SU-DHL-6 (cell line): Measurements from ENCODE around the gene LTA4H.

Experiments used
- EZH2phosphoT487 ChIP-seq: fragments of 200-600 bp; sonication (generic), shearing (Covaris generic); conservative IDR thresholded peaks from 2 replicates; pipeline ENCODE4 v1.6.1; 2018; ENCODE audit warnings: mild to moderate bottlenecking, antibody characterized with exemption, low read length, moderate library complexity, mixed read lengths
- TF ChIP-seq, protein P1 (sequence below): fragments of 200-600 bp; sonication (generic); IDR thresholded peaks from one replicate; pipeline ENCODE4 v1.5.1; 2017; ENCODE audit warnings: antibody characterized with exemption, mild to moderate bottlenecking, low read length, moderate library complexity; ENCODE audit not compliant: insufficient read depth, poor library complexity, severe bottlenecking

DNA sequence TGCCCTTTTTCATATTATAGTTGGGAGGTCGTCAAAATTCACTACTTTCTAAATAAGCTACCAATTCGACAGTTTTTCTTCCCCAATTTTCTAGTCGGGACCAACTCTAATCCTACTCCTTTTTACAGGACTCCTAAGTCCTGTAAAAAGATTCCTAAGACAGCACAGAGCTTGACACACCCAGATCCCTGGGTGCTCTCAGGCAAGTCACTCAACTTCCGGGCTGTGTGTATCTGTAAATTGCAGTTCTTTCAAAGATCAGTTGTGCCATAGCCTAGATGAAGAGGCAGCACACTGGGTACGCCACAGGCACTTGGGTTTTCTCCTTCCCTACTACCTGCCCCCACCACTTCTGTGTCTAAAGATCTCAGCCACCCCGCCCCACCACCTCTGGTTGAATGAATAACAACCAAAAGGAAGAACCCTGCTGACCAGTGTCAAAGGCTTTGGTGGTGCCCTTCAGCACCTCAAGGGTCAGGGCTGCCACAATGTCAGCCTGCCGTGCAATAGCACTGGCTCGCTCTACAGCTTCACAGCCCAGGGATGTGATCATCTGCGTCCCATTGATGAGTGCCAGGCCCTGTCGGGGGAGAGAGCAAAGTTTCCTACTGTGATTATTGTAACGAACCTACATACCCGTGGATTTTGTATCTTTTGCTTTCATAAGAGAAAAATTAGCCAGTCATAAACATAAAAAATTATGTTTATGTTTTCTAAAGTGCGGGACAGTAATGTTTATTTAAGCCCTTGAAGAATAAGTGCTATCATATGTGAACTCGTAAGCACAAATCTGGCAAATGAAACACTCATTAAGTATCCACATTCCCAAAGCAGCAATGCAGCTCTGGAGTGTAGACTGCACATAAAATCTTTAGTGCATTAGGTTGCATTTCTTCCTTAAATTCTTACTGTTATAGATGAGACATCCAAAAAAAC is 48.5 kb downstream of the LTA4H start:
- TF ChIP-seq EZH2phosphoT487, result no peak
- TF ChIP-seq, protein P1, sequence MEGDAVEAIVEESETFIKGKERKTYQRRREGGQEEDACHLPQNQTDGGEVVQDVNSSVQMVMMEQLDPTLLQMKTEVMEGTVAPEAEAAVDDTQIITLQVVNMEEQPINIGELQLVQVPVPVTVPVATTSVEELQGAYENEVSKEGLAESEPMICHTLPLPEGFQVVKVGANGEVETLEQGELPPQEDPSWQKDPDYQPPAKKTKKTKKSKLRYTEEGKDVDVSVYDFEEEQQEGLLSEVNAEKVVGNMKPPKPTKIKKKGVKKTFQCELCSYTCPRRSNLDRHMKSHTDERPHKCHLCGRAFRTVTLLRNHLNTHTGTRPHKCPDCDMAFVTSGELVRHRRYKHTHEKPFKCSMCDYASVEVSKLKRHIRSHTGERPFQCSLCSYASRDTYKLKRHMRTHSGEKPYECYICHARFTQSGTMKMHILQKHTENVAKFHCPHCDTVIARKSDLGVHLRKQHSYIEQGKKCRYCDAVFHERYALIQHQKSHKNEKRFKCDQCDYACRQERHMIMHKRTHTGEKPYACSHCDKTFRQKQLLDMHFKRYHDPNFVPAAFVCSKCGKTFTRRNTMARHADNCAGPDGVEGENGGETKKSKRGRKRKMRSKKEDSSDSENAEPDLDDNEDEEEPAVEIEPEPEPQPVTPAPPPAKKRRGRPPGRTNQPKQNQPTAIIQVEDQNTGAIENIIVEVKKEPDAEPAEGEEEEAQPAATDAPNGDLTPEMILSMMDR, result no peak
